H1 (cell line): ENCODE measurements around the gene CPLX1. TPM values are rescaled to one million over a fixed set of nuclear protein-coding genes. Genes with fewer than 3 reads are reported as not detected.

Experiments
- CTCF ChIA-PET: fragments of 300-600 bp; sonication (Branson Sonifier 250); formaldehyde crosslinking; loops from one replicate; lab custom pipeline; 2021; ENCODE audit not compliant: partially characterized antibody; lab: Charles Lee
- POLR2A ChIA-PET: fragments of 300-600 bp; sonication (Branson Sonifier 250); formaldehyde crosslinking; loops from one replicate; lab custom pipeline; 2021; ENCODE audit warnings: inconsistent platforms; ENCODE audit not compliant: partially characterized antibody; lab: Charles Lee
- DNase-seq, 2 experiments: peaks; one replicate each; pipeline versions ENCODE4 v3.0.0 to v3.0.0-alpha.2; 2010 to 2022; ENCODE audit warnings: low spot score in 2 of 2, low read depth in 1 of 2, mixed read lengths in 1 of 2
- FAIRE-seq: peaks from 2 replicates; lab custom pipeline; 2011; peaks lifted over from hg19 to GRCh38; lab: Jason Lieb, UNC
- H2AFZ ChIP-seq: 2 replicates; pipeline ENCODE4 v1.8.1; 2012; ENCODE audit warnings: low read length, inconsistent platforms
- H2AK5ac ChIP-seq: 2 replicates; pipeline ENCODE4 v1.6.1; 2013; ENCODE audit warnings: low read depth, low read length
- H2BK120ac ChIP-seq: replicated peaks from 2 replicates; pipeline ENCODE3; 2013; ENCODE audit warnings: low read depth, low read length, inconsistent platforms
- H2BK12ac ChIP-seq: 2 replicates; pipeline ENCODE4 v1.6.1; 2013; ENCODE audit warnings: low read depth, low read length
- H2BK15ac ChIP-seq: 2 replicates; pipeline ENCODE4 v1.6.1; 2013; ENCODE audit warnings: low read length
- H2BK20ac ChIP-seq: 2 replicates; pipeline ENCODE4 v1.6.1; 2013; ENCODE audit warnings: low read length
- H2BK5ac ChIP-seq: 2 replicates; pipeline ENCODE4 v1.6.1; 2013; ENCODE audit warnings: low read depth, low read length
- H3K14ac ChIP-seq: 2 replicates; pipeline ENCODE4 v1.6.1; 2013; ENCODE audit warnings: inconsistent platforms; ENCODE audit not compliant: insufficient read length
- H3K18ac ChIP-seq: 2 replicates; pipeline ENCODE4 v1.6.1; 2013; ENCODE audit warnings: low read length; ENCODE audit errors: extremely low read depth
- H3K23ac ChIP-seq: 2 replicates; pipeline ENCODE4 v1.6.1; 2013; ENCODE audit warnings: inconsistent platforms; ENCODE audit not compliant: insufficient read length
- H3K23me2 ChIP-seq: 2 replicates; pipeline ENCODE4 v1.6.1; 2013; ENCODE audit warnings: low read depth, low read length
- H3K27ac ChIP-seq: 2 replicates; pipeline ENCODE4 v1.6.1; 2011; ENCODE audit warnings: low read depth, low read length, inconsistent platforms
- H3K27me3 ChIP-seq, 4 experiments: replicated peaks in 1 of 4; 1 replicate in 1 of 4; 2 replicates in 3 of 4; pipeline versions ENCODE4 v1.6.1 to v1.8.1; 2011 to 2013; ENCODE audit warnings: low read length in 3 of 4, mild to moderate bottlenecking in 3 of 4, inconsistent platforms in 2 of 4, mixed read lengths in 2 of 4, moderate library complexity in 1 of 4; ENCODE audit not compliant: control insufficient read depth in 3 of 4, insufficient read depth in 3 of 4; ENCODE audit errors: extremely low read depth in 1 of 4
- H3K36me3 ChIP-seq, 4 experiments: 2 replicates each; pipeline versions ENCODE4 v1.6.1 to v1.8.1; 2011 to 2013; ENCODE audit warnings: mild to moderate bottlenecking in 4 of 4, low read length in 3 of 4, moderate library complexity in 2 of 4, control low read depth in 1 of 4, inconsistent platforms in 1 of 4; ENCODE audit not compliant: insufficient read depth in 4 of 4, control insufficient read depth in 2 of 4
- H3K4ac ChIP-seq: replicated peaks from 2 replicates; pipeline ENCODE3; 2013; ENCODE audit warnings: low read length, low read depth, mixed read lengths, inconsistent platforms; ENCODE audit not compliant: insufficient read length
- H3K4me1 ChIP-seq, 4 experiments: replicated peaks in 1 of 4; 1 replicate in 1 of 4; 2 replicates in 3 of 4; pipeline versions ENCODE4 v1.6.1 to v1.8.1; 2011 to 2013; ENCODE audit warnings: low read length in 3 of 4, inconsistent platforms in 2 of 4, mixed read lengths in 1 of 4; ENCODE audit not compliant: insufficient read depth in 4 of 4, control insufficient read depth in 3 of 4
- H3K4me2 ChIP-seq, 2 experiments: 2 replicates each; pipeline versions ENCODE4 v1.6.1 to v1.8.1; 2011 to 2013; ENCODE audit warnings: low read depth in 2 of 2, low read length in 2 of 2, control low read depth in 1 of 2, inconsistent platforms in 1 of 2, mild to moderate bottlenecking in 1 of 2; ENCODE audit not compliant: insufficient read depth in 1 of 2
- H3K4me3 ChIP-seq, 4 experiments: fragments of 200-600, 300-600 bp in 1 of 4; sonication (generic), shearing (Covaris generic), sonication (Bioruptor Twin) in 1 of 4; 2 replicates each; pipeline versions ENCODE4 v1.5.1 to v1.8.1; 2011 to 2016; ENCODE audit warnings: low read length in 4 of 4, low read depth in 3 of 4, control low read depth in 2 of 4, inconsistent platforms in 2 of 4, mild to moderate bottlenecking in 2 of 4, mixed read lengths in 1 of 4, moderate library complexity in 1 of 4; ENCODE audit not compliant: insufficient read depth in 2 of 4; ENCODE audit errors: extremely low read depth in 1 of 4
- H3K56ac ChIP-seq: replicated peaks from 2 replicates; pipeline ENCODE3; 2013; ENCODE audit warnings: low read depth, mild to moderate bottlenecking, mixed read lengths, low read length, inconsistent platforms; ENCODE audit not compliant: insufficient read length
- H3K79me1 ChIP-seq: 2 replicates; pipeline ENCODE4 v1.6.1; 2013; ENCODE audit warnings: low read depth, low read length, control low read depth
- H3K79me2 ChIP-seq, 2 experiments: 2 replicates each; pipeline versions ENCODE4 v1.6.1 to v1.8.1; 2012 to 2013; ENCODE audit warnings: low read length in 2 of 2, mild to moderate bottlenecking in 2 of 2, inconsistent platforms in 1 of 2; ENCODE audit not compliant: insufficient read depth in 2 of 2, control insufficient read depth in 1 of 2
- H3K9ac ChIP-seq, 4 experiments: replicated peaks in 1 of 4; 1 replicate in 1 of 4; 2 replicates in 3 of 4; pipeline versions ENCODE4 v1.6.1 to v1.8.1; 2011 to 2013; ENCODE audit warnings: low read depth in 3 of 4, low read length in 3 of 4, control low read depth in 2 of 4, mild to moderate bottlenecking in 2 of 4, moderate library complexity in 2 of 4, inconsistent platforms in 1 of 4; ENCODE audit errors: extremely low read depth in 1 of 4
- H3K9me3 ChIP-seq, 2 experiments: 2 replicates each; pipeline versions ENCODE4 v1.6.1 to v1.8.1; 2012 to 2013; ENCODE audit warnings: mild to moderate bottlenecking in 2 of 2, moderate library complexity in 2 of 2, control low read depth in 1 of 2, inconsistent platforms in 1 of 2, low read depth in 1 of 2, low read length in 1 of 2, mixed read lengths in 1 of 2; ENCODE audit not compliant: insufficient read depth in 2 of 2
- H4K20me1 ChIP-seq, 2 experiments: replicated peaks in 1 of 2; 2 replicates each; pipeline versions ENCODE3 to v1.8.1; 2011 to 2013; ENCODE audit warnings: inconsistent platforms in 2 of 2, low read length in 2 of 2, mild to moderate bottlenecking in 1 of 2; ENCODE audit not compliant: insufficient read depth in 2 of 2, control insufficient read depth in 1 of 2
- H4K5ac ChIP-seq: 2 replicates; pipeline ENCODE4 v1.6.1; 2013; ENCODE audit warnings: low read length, low read depth, mixed read lengths, inconsistent platforms; ENCODE audit not compliant: insufficient read length
- H4K8ac ChIP-seq: 2 replicates; pipeline ENCODE4 v1.8.0; 2013; ENCODE audit warnings: mild to moderate bottlenecking, moderate library complexity, low read length, inconsistent platforms; ENCODE audit not compliant: insufficient read depth; ENCODE audit errors: extremely low read depth
- H4K91ac ChIP-seq: replicated peaks from 2 replicates; pipeline ENCODE3; 2013; ENCODE audit warnings: low read length, mixed read lengths, inconsistent platforms; ENCODE audit not compliant: insufficient read length
- BACH1 ChIP-seq: IDR thresholded peaks from 2 replicates; pipeline ENCODE4 v1.6.1; 2012; ENCODE audit warnings: low read length, improper control_type of control experiment
- CTBP2 ChIP-seq: IDR thresholded peaks from 2 replicates; pipeline ENCODE4 v1.7.0; 2011; ENCODE audit warnings: borderline replicate concordance, mild to moderate bottlenecking, moderate library complexity, mixed read lengths, low read length; ENCODE audit not compliant: insufficient read depth, insufficient read length
- EGR1 ChIP-seq: IDR thresholded peaks from 2 replicates; pipeline ENCODE4 v1.6.1; 2011; ENCODE audit warnings: low read depth, low read length, borderline replicate concordance
- EZH2 ChIP-seq: fragments of 200-600 bp; sonication (generic); IDR thresholded peaks from 2 replicates; pipeline ENCODE4 v1.7.1; 2012; ENCODE audit warnings: low read depth, mild to moderate bottlenecking, moderate library complexity, low read length, inconsistent platforms; ENCODE audit not compliant: severe bottlenecking
- GABPA ChIP-seq: IDR thresholded peaks from 2 replicates; pipeline ENCODE4 v1.6.1; 2011; ENCODE audit warnings: mild to moderate bottlenecking, low read length, moderate library complexity, borderline replicate concordance; ENCODE audit not compliant: insufficient read depth
- JUN ChIP-seq: IDR thresholded peaks from 2 replicates; pipeline ENCODE4 v1.6.1; 2011; ENCODE audit warnings: low read depth, mild to moderate bottlenecking, improper control_type of control experiment, low read length
- NRF1 ChIP-seq: IDR thresholded peaks from 2 replicates; pipeline ENCODE4 v1.6.1; 2011; ENCODE audit warnings: mild to moderate bottlenecking, low read depth, low read length, improper control_type of control experiment
- POU5F1 ChIP-seq: IDR thresholded peaks from 2 replicates; pipeline ENCODE4 v1.6.1; 2011; ENCODE audit warnings: low read depth, mild to moderate bottlenecking, low read length, moderate library complexity
- RAD21 ChIP-seq, 2 experiments: IDR thresholded peaks in 1 of 2; conservative IDR thresholded peaks in 1 of 2; 2 replicates each; pipeline ENCODE4 v1.6.1; 2011; ENCODE audit warnings: low read depth in 2 of 2, low read length in 2 of 2, improper control_type of control experiment in 1 of 2, inconsistent platforms in 1 of 2, mild to moderate bottlenecking in 1 of 2, moderate library complexity in 1 of 2
- RXRA ChIP-seq: IDR thresholded peaks from 2 replicates; pipeline ENCODE4 v1.6.1; 2011; ENCODE audit warnings: low read depth, mild to moderate bottlenecking, low read length, moderate library complexity; ENCODE audit not compliant: insufficient read depth
- SIRT6 ChIP-seq: IDR thresholded peaks from one replicate; pipeline ENCODE4 v1.7.1; 2012; ENCODE audit warnings: low read length, inconsistent platforms
- TAF1 ChIP-seq: IDR thresholded peaks from 2 replicates; pipeline ENCODE4 v1.6.1; 2011; ENCODE audit warnings: mild to moderate bottlenecking, low read depth, low read length
- WGBS, 2 experiments: shearing (Covaris generic) in 1 of 2; methylation state at CpG; one replicate each; pipeline versions ENCODE4 v1.1.6 to v1.1.7; 2013 to 2015; ENCODE audit warnings: low lambda C conversion rate in 2 of 2, mixed read lengths in 2 of 2, inconsistent platforms in 1 of 2, low coverage in 1 of 2, missing lambda C conversion rate in 1 of 2; ENCODE audit not compliant: insufficient replicate concordance in 2 of 2, insufficient coverage in 1 of 2, insufficient read length in 1 of 2; ENCODE audit errors: extremely low coverage in 1 of 2, missing lambda C conversion rate in 1 of 2; 5-methylcytosine and 5-hydroxymethylcytosine counted together
- polyA plus RNA-seq, 7 experiments: library from polyadenylated mRNA; depleted of rRNA in 3 of 7; stranded (reverse) in 5 of 7; unstranded in 2 of 7; fragments of >200 nt in 5 of 7; fragments of 200-250 nt in 2 of 7; gene quantifications; 1 replicate in 5 of 7; 2 replicates in 1 of 7; 4 replicates in 1 of 7; pipeline versions ENCODE4 v1.2.1 to v1.2.3, GENCODE V29; 2011 to 2013; ENCODE audit warnings: missing spikeins in 2 of 7, mixed read lengths in 2 of 7
- total RNA-seq: library from RNA; stranded (reverse); fragmentation: NEBNext Ultra II Directional; extraction: Animal tissue kit (Norgen Biotek cat#: 25700); gene quantifications from 2 replicates; pipeline ENCODE4 v1.2.1, GENCODE V29; 2021
- TF ChIP-seq, protein P1 (sequence below): IDR thresholded peaks from 2 replicates; pipeline ENCODE4 v1.6.1; 2011; ENCODE audit warnings: low read length, improper control_type of control experiment

Gene CPLX1
- total and polyA plus RNA-seq, 2 of the 8 experiments (the other 6 are each of a cell fraction or from before 2014, with no cell fraction given): 0.32 to 0.56 TPM

GRCh38 chr4:787561-787981, 38.4 kb downstream of the CPLX1 start:
- no peak overlapping the region for H2BK20ac ChIP-seq
- TF ChIP-seq RXRA (no peak), EGR1 (no peak), POU5F1 (no peak), CTBP2 (no peak), TAF1 (no peak), EZH2 (no peak), RAD21 (IDR thresholded peaks at IDR 0.05 in 1 of 2, conservative IDR thresholded peaks at IDR 0.05 in 1 of 2; ENCODE audit: low read depth in 2 of 2, low read length in 2 of 2) (no peak), SIRT6 (no peak), BACH1 (no peak), NRF1 (no peak), GABPA (no peak), JUN (no peak)
- TF ChIP-seq, protein P1, sequence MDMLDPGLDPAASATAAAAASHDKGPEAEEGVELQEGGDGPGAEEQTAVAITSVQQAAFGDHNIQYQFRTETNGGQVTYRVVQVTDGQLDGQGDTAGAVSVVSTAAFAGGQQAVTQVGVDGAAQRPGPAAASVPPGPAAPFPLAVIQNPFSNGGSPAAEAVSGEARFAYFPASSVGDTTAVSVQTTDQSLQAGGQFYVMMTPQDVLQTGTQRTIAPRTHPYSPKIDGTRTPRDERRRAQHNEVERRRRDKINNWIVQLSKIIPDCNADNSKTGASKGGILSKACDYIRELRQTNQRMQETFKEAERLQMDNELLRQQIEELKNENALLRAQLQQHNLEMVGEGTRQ: no peak

More at GRCh38 chr4:787561-787981, 38.4 kb downstream of the CPLX1 start:
- no peak overlapping the region for H2BK120ac ChIP-seq
- no peak overlapping the region for H3K4ac ChIP-seq
- H2BK12ac ChIP-seq: no peak overlapping the region
- H3K79me1 ChIP-seq: no peaks in the 10 kb centered on the region
- CTCF ChIA-PET: interaction anchor here (1.2 to 2.0 kb wide), 2 partner anchors 7 to 48 kb away, joined by 4 to 6 read pairs; no protein-coding TSS in a partner anchor
- no peak overlapping the region for H2AFZ ChIP-seq
- peaks cover under 1 to 24% (median 14%) of the 10 kb centered on the region in 4 experiments for H3K4me1 ChIP-seq
- no peak overlapping the region for H3K14ac ChIP-seq
- no peak overlapping the region for H3K4me3 ChIP-seq
- H3K4me2 ChIP-seq: no peak overlapping the region
- no peaks in the 10 kb centered on the region for H3K79me2 ChIP-seq
- no peak overlapping the region for H4K8ac ChIP-seq
- H3K9ac ChIP-seq: no peak overlapping the region
- WGBS, 2 experiments: 85% methylated on average over 15 of the region's 16 CpGs; no CpG with 5 or more reads in 1 of the 2 experiments
- H3K56ac ChIP-seq: no peak overlapping the region
- H3K27ac ChIP-seq: no peak overlapping the region
- no peak overlapping the region for H3K23ac ChIP-seq
- DNase-seq (no peak), FAIRE-seq (no peak)
- 0 out of 2 replicates have a peak overlapping the region, but pooled peaks have one; percentile 82 for H2AK5ac ChIP-seq
- H3K9me3 ChIP-seq: no peaks in the 10 kb centered on the region
- no peak overlapping the region for H4K5ac ChIP-seq
- H3K36me3 ChIP-seq: no peaks in the 10 kb centered on the region
- no peak overlapping the region for H4K91ac ChIP-seq
- no peak overlapping the region for H2BK5ac ChIP-seq
- POLR2A ChIA-PET: no interaction called here
- peaks cover 31 to 75% (median 59%) of the 10 kb centered on the region in 4 experiments for H3K27me3 ChIP-seq
- no peak overlapping the region for H3K18ac ChIP-seq
- peaks cover 0 to 3% of the 10 kb centered on the region in 2 experiments for H4K20me1 ChIP-seq
- H3K23me2 ChIP-seq: peaks cover 2% of the 10 kb centered on the region; the same call in 1 of the 2 replicates
- 0 out of 2 replicates have a peak overlapping the region, but pooled peaks have one; percentile 46 for H2BK15ac ChIP-seq
